ENCODE measurements around the gene C11orf21.

DNA sequence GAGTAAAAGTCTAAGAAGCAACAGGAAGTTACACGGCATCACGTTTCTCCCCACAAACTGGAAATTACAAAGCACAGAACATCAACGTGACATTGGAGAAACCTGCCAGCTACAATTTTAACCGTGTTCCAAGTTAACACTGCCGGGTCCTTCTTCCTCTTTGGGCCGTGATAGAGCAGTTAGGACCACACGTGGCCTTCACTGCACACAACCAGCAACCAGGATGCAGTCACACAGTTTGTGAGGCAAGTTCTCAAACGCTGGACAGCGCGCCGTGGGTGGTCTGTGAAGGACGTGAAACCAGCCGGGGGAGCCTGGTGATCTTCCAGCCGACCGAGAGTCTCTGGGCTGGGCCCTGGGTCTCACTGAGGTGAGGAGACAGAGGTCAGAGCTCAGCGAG, 14.6 kb downstream of the C11orf21 start:
- TF ChIP-seq, protein P1, sequence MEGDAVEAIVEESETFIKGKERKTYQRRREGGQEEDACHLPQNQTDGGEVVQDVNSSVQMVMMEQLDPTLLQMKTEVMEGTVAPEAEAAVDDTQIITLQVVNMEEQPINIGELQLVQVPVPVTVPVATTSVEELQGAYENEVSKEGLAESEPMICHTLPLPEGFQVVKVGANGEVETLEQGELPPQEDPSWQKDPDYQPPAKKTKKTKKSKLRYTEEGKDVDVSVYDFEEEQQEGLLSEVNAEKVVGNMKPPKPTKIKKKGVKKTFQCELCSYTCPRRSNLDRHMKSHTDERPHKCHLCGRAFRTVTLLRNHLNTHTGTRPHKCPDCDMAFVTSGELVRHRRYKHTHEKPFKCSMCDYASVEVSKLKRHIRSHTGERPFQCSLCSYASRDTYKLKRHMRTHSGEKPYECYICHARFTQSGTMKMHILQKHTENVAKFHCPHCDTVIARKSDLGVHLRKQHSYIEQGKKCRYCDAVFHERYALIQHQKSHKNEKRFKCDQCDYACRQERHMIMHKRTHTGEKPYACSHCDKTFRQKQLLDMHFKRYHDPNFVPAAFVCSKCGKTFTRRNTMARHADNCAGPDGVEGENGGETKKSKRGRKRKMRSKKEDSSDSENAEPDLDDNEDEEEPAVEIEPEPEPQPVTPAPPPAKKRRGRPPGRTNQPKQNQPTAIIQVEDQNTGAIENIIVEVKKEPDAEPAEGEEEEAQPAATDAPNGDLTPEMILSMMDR (IDR thresholded peaks at IDR 0.05): no peak
- TF ChIP-seq POLR2AphosphoS5 (IDR thresholded peaks at IDR 0.05): no peak
